IMR-90 (cell line): ENCODE data around the gene ANKRD11. TPM values are rescaled to one million over a fixed set of nuclear protein-coding genes. Genes with fewer than 3 reads are reported as not detected.

ENCODE experiments used
- ATAC-seq: fragments of 200-7000 bp; cut with Tn5 transposase; 2 replicates; pipeline ENCODE4 v1.9.1; 2020; ENCODE audit warnings: low read depth, mild to moderate bottlenecking, moderate library complexity
- BruUV-seq: library from RNA; stranded (reverse); fragments of 400-500 nt; replicated peaks from 2 replicates; lab custom pipeline; 2021; lab: Mats Ljungman, UMichigan
- CTCF ChIA-PET: fragments of 300-600 bp; formaldehyde crosslinking; extraction: SDS; loops from one replicate; lab custom pipeline; 2021; ENCODE audit warnings: antibody characterized with exemption; lab: Yijun Ruan, JAX
- POLR2A ChIA-PET: fragments of 300-600 bp; sonication (Branson Sonifier 250); formaldehyde crosslinking; loops from one replicate; lab custom pipeline; 2022; ENCODE audit warnings: antibody characterized with exemption; ENCODE audit not compliant: unreplicated experiment; lab: Charles Lee
- DNase-seq: peaks from one replicate; pipeline ENCODE4 v3.0.0; 2013
- H2AFZ ChIP-seq: replicated peaks from 2 replicates; pipeline ENCODE3; 2013; ENCODE audit warnings: low read length, mild to moderate bottlenecking; ENCODE audit not compliant: poor library complexity
- H2AK5ac ChIP-seq: 2 replicates; pipeline ENCODE4 v1.6.1; 2013; ENCODE audit warnings: low read depth, low read length, inconsistent platforms
- H2AK9ac ChIP-seq: replicated peaks from 2 replicates; pipeline ENCODE3; 2013; ENCODE audit warnings: mild to moderate bottlenecking, low read depth, low read length, moderate library complexity; ENCODE audit not compliant: poor library complexity
- H2BK120ac ChIP-seq: 2 replicates; pipeline ENCODE4 v1.6.1; 2013; ENCODE audit warnings: low read depth, low read length, inconsistent platforms
- H2BK15ac ChIP-seq: 3 replicates; pipeline ENCODE4 v1.6.1; 2013; ENCODE audit warnings: low read depth, low read length, inconsistent platforms
- H2BK20ac ChIP-seq: 2 replicates; pipeline ENCODE4 v1.6.1; 2013; ENCODE audit warnings: low read depth, mild to moderate bottlenecking, inconsistent platforms, low read length, moderate library complexity
- H2BK5ac ChIP-seq: 2 replicates; pipeline ENCODE4 v1.6.1; 2013; ENCODE audit warnings: mild to moderate bottlenecking, low read depth, low read length, inconsistent platforms; ENCODE audit not compliant: poor library complexity, severe bottlenecking
- H3K14ac ChIP-seq: replicated peaks from 2 replicates; pipeline ENCODE4 v1.6.1; 2013; ENCODE audit warnings: low read depth, low read length, inconsistent platforms
- H3K18ac ChIP-seq: 2 replicates; pipeline ENCODE4 v1.6.1; 2013; ENCODE audit warnings: low read depth, low read length, control low read depth
- H3K23ac ChIP-seq: 2 replicates; pipeline ENCODE4 v1.6.1; 2013; ENCODE audit warnings: low read depth, low read length, inconsistent platforms
- H3K27ac ChIP-seq: 2 replicates; pipeline ENCODE4 v1.5.1; 2013; ENCODE audit warnings: mild to moderate bottlenecking, control low read depth, low read length; ENCODE audit not compliant: insufficient read depth
- H3K27me3 ChIP-seq: 2 replicates; pipeline ENCODE4 v1.6.1; 2013; ENCODE audit warnings: low read length; ENCODE audit not compliant: control insufficient read depth, insufficient read depth
- H3K36me3 ChIP-seq: 2 replicates; pipeline ENCODE4 v1.6.1; 2013; ENCODE audit warnings: low read length, mixed read lengths; ENCODE audit not compliant: control insufficient read depth, insufficient read depth
- H3K4ac ChIP-seq: 2 replicates; pipeline ENCODE4 v1.6.1; 2013; ENCODE audit warnings: low read depth, low read length, inconsistent platforms
- H3K4me1 ChIP-seq: 2 replicates; pipeline ENCODE4 v1.6.1; 2013; ENCODE audit warnings: low read length, mixed read lengths; ENCODE audit not compliant: control insufficient read depth, insufficient read depth
- H3K4me2 ChIP-seq: 2 replicates; pipeline ENCODE4 v1.6.1; 2013; ENCODE audit warnings: low read depth, mild to moderate bottlenecking, control low read depth, low read length, moderate library complexity
- H3K4me3 ChIP-seq: 2 replicates; pipeline ENCODE4 v1.5.1; 2013; ENCODE audit warnings: low read depth, mild to moderate bottlenecking, control low read depth, low read length, moderate library complexity; ENCODE audit not compliant: insufficient read depth
- H3K56ac ChIP-seq: 2 replicates; pipeline ENCODE4 v1.6.1; 2013; ENCODE audit warnings: low read length, inconsistent platforms; ENCODE audit not compliant: insufficient read depth; ENCODE audit errors: extremely low read depth
- H3K79me1 ChIP-seq, 2 experiments: 2 replicates each; pipeline ENCODE4 v1.6.1; 2013; ENCODE audit warnings: low read length in 2 of 2, inconsistent platforms in 1 of 2, low read depth in 1 of 2
- H3K9ac ChIP-seq: 2 replicates; pipeline ENCODE4 v1.6.1; 2013; ENCODE audit warnings: low read depth, low read length, control low read depth
- H3K9me1 ChIP-seq: 2 replicates; pipeline ENCODE4 v1.6.1; 2013; ENCODE audit warnings: low read length, inconsistent platforms; ENCODE audit not compliant: insufficient read depth
- H3K9me3 ChIP-seq: 2 replicates; pipeline ENCODE4 v1.6.1; 2013; ENCODE audit warnings: low read length; ENCODE audit not compliant: control insufficient read depth, insufficient read depth
- H4K20me1 ChIP-seq: 2 replicates; pipeline ENCODE4 v1.6.1; 2013; ENCODE audit warnings: low read length, inconsistent platforms; ENCODE audit not compliant: insufficient read depth
- H4K5ac ChIP-seq: 2 replicates; pipeline ENCODE4 v1.6.1; 2013; ENCODE audit warnings: mild to moderate bottlenecking, low read depth, low read length, control low read depth
- H4K8ac ChIP-seq, 2 experiments: 2 replicates each; pipeline ENCODE4 v1.6.1; 2013; ENCODE audit warnings: low read depth in 2 of 2, low read length in 2 of 2, control low read depth in 1 of 2, inconsistent platforms in 1 of 2
- H4K91ac ChIP-seq: 2 replicates; pipeline ENCODE4 v1.6.1; 2013; ENCODE audit warnings: low read depth, low read length, inconsistent platforms; ENCODE audit not compliant: insufficient read depth
- BHLHE40 ChIP-seq: fragments of 150-350 bp; IDR thresholded peaks from 2 replicates; pipeline ENCODE4 v1.6.1; 2016; ENCODE audit warnings: mild to moderate bottlenecking, low read depth, low read length
- RCOR1 ChIP-seq: IDR thresholded peaks from 2 replicates; pipeline ENCODE4 v1.6.1; 2012; ENCODE audit warnings: mild to moderate bottlenecking, low read length, improper control_type of control experiment; ENCODE audit not compliant: insufficient replicate concordance
- WGBS, 2 experiments: methylation state at CpG; one replicate each; pipeline versions ENCODE4 v1.1.5 to v1.1.7; 2013; ENCODE audit warnings: missing lambda C conversion rate in 2 of 2; ENCODE audit not compliant: insufficient read length in 1 of 2; ENCODE audit errors: extremely low coverage in 2 of 2; 5-methylcytosine and 5-hydroxymethylcytosine counted together
- dilution Hi-C: fragments of 300-500 bp; cut with HindIII; formaldehyde crosslinking; loops from one replicate; pipeline ENCODE4 v1.14.3; 2018; ENCODE audit warnings: low sequenced_read_pairs; ENCODE audit not compliant: unreplicated experiment
- in situ Hi-C: fragments of 300-500 bp; cut with MboI; formaldehyde crosslinking; loops from 3 replicates; pipeline ENCODE4 v1.14.3; 2019; ENCODE audit warnings: low sequenced_read_pairs, inconsistent platforms, mixed read lengths
- intact Hi-C: fragments of 100-400 bp; cut with micrococcal nuclease; formaldehyde crosslinking; loops from 2 replicates; pipeline ENCODE4 v1.10.0; 2022
- polyA plus RNA-seq, 3 experiments: library from polyadenylated mRNA; depleted of rRNA; stranded (reverse); fragments of >200 nt; gene quantifications; 2 replicates each; pipeline ENCODE4 v1.2.3, GENCODE V29; 2012; ENCODE audit warnings: low replicate concordance in 1 of 3
- total RNA-seq: library from RNA; depleted of rRNA; stranded (reverse); fragments of >200 nt; gene quantifications from 2 replicates; pipeline ENCODE4 v1.2.3, GENCODE V29; 2012
- TF ChIP-seq, protein P1 (sequence below): fragments of 150-350 bp; IDR thresholded peaks from 2 replicates; pipeline ENCODE4 v1.6.1; 2017; ENCODE audit warnings: mild to moderate bottlenecking, antibody characterized with exemption, low read length, low read depth

The ANKRD11 gene
- total and polyA plus RNA-seq, 2 of the 4 experiments (the other 2 are of a cell fraction) = 46.8 to 71.9 TPM

DNA sequence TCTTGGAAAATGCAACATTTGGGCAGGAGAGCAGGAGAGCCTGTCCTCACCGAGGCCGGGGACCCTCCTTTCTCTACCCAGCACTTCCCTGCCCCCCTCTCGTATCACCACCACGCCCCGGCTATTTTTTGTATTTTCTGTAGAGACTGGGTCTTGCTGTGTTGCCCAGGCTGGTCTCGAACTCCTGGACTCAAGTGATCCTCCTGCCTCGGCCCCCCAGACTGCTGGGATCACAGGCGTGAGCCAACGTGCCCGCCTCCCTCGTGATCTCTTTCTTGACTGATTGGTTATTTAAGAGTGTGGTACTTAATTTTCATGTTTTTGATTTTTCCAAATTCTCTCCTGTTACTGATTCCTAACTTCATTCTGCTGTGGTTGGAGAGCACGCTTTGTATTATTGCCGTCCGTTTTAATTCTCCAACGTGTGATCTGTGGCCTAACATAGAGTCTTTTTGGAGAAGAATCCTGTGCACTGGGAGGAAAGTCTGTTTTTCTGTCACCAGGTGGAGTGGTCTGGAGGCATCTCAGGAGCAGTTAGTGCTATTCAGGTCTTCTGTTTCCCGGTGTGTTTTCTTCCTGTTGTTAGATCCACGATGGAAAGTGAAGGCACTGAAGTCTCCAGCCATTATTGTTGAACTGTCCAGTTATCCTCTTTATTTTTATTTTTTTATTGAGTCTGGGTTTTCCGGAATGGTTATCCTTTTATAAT lies 232.4 kb downstream of the ANKRD11 start:
- POLR2A ChIA-PET = no interaction called here
- TF ChIP-seq BHLHE40 (no peak), RCOR1 (no peak)
- TF ChIP-seq, protein P1, sequence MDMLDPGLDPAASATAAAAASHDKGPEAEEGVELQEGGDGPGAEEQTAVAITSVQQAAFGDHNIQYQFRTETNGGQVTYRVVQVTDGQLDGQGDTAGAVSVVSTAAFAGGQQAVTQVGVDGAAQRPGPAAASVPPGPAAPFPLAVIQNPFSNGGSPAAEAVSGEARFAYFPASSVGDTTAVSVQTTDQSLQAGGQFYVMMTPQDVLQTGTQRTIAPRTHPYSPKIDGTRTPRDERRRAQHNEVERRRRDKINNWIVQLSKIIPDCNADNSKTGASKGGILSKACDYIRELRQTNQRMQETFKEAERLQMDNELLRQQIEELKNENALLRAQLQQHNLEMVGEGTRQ = no peak
- peak overlapping the region; percentile 67 for H3K4me2 ChIP-seq
- no peak overlapping the region; the same call in 1 of the 2 replicates for H2AK5ac ChIP-seq
- H2BK15ac ChIP-seq = no peak overlapping the region
- H2BK120ac ChIP-seq = no peak overlapping the region
- H3K9me3 ChIP-seq = no peaks in the 10 kb centered on the region
- peaks cover 0 to 3% of the 10 kb centered on the region in 2 experiments; a peak in 1 of 4 replicates for H3K79me1 ChIP-seq
- H3K9ac ChIP-seq = no peak overlapping the region
- no peak overlapping the region for H3K56ac ChIP-seq
- no peaks in the 10 kb centered on the region for H4K20me1 ChIP-seq
- H4K5ac ChIP-seq = peak overlapping the region; percentile 42; the same call in 1 of the 2 replicates
- no TSS peak for BruUV-seq
- no peak overlapping the region for H2BK5ac ChIP-seq
- peak overlapping the region; percentile 37 for H2AK9ac ChIP-seq
- no peak overlapping the region for H3K14ac ChIP-seq
- ATAC-seq = no peak
- dilution Hi-C loops (no loop called here), intact Hi-C loops (no loop called here), in situ Hi-C loops (no loop called here)
- no peak overlapping the region for H3K27ac ChIP-seq
- H3K36me3 ChIP-seq = no peaks in the 10 kb centered on the region
- H3K23ac ChIP-seq = peak overlapping the region; percentile 33
- H3K9me1 ChIP-seq = no peaks in the 10 kb centered on the region
- peak overlapping the region; percentile 40 to 82; a peak in 2 of 4 replicates for H4K8ac ChIP-seq
- peak overlapping the region; percentile 90 for H2AFZ ChIP-seq
- H3K4me1 ChIP-seq = no peaks in the 10 kb centered on the region
- H3K4ac ChIP-seq = peak overlapping the region; percentile 67; the same call in 1 of the 2 replicates
- no peaks in the 10 kb centered on the region for H3K27me3 ChIP-seq
- DNase-seq = no peak
- no peak overlapping the region for H3K18ac ChIP-seq
- peak overlapping the region; percentile 32; the same call in 1 of the 2 replicates for H3K4me3 ChIP-seq
- WGBS, 2 experiments = 20% methylated on average over 1 of the region's 18 CpGs; no CpG with 5 or more reads in 1 of the 2 experiments
- H4K91ac ChIP-seq = no peak overlapping the region
- H2BK20ac ChIP-seq = no peak overlapping the region
- CTCF ChIA-PET = no interaction called here
